Measurements from ENCODE around the gene THSD8. TPM values are rescaled to one million over a fixed set of nuclear protein-coding genes. Genes with fewer than 3 reads are reported as not detected.

THSD8 gene
- total RNA-seq, 2 experiments from 2014 or later, result 31.1 to 36.2 TPM

- no peak for TF ChIP-seq CTCF (IDR thresholded peaks at IDR 0.05)
- DNase-seq (no peak), ATAC-seq (no peak)
- Mint-ChIP-seq H3K27ac (peak within 1 kb of the TSS; percentile 71), H3K9me3 (no peaks in the 10 kb centered on the region), H3K27me3 (no peaks in the 10 kb centered on the region), H3K4me3 (peak within 1 kb of the TSS; percentile 71), H3K36me3 (ENCODE audit: low read depth) (no peaks in the 10 kb centered on the region), H3K4me1 (ENCODE audit: low read depth) (peaks cover 34% of the 10 kb centered on the region)
- CTCF ChIA-PET, result interaction anchor here (0.9 to 5.9 kb wide), 5 partner anchors 9 to 190 kb away, joined by 4 to 62 read pairs (median 10); no protein-coding TSS in a partner anchor
- intact Hi-C loops (cut with micrococcal nuclease), result no loop called here
- POLR2A ChIA-PET, result interaction anchor here (0.7 to 3.0 kb wide), 5 partner anchors 9 to 171 kb away, joined by 3 to 15 read pairs (median 5); partner anchors contain the start of gene JUNB
Observed at GRCh38 chr19:12774588-12775555, 27.0 kb upstream of the THSD8 start, which contains the start of gene HOOK2. TSS of gene HOOK2 (minus strand) at chr19:12775552. CDS start at chr19:12775449, 103 bp downstream.

- peak overlapping the region; percentile 92 for H3K27ac Mint-ChIP-seq
- peaks cover 45% of the 10 kb centered on the region for H3K4me1 Mint-ChIP-seq (ENCODE audit: low read depth)
- intact Hi-C loops (cut with micrococcal nuclease), result loop anchor here (2.0 kb wide), 1 partner anchor 17 kb away; no protein-coding TSS in a partner anchor
- no peaks in the 10 kb centered on the region for H3K36me3 Mint-ChIP-seq (ENCODE audit: low read depth)
- ATAC-seq (peak; percentile 32), DNase-seq (peak; percentile 85)
- H3K27me3 Mint-ChIP-seq, result no peaks in the 10 kb centered on the region
- peak overlapping the region; percentile 85 for H3K4me3 Mint-ChIP-seq
- no peaks in the 10 kb centered on the region for H3K9me3 Mint-ChIP-seq
- peak; percentile 99 for TF ChIP-seq CTCF (IDR thresholded peaks at IDR 0.05)
- ChIA-PET CTCF (interaction anchor here (0.6 to 9.2 kb wide), 18 partner anchors 9 to 390 kb away, joined by 3 to 326 read pairs (median 6); partner anchors contain the start of genes DHPS, JUNB, PRDX2 and RNASEH2A), POLR2A (interaction anchor here (0.9 to 3.5 kb wide), 9 partner anchors 8 to 34 kb away, joined by 3 to 58 read pairs (median 7); partner anchors contain the start of genes JUNB, PRDX2 and THSD8)
Observed at GRCh38 chr19:12777217-12778016, 24.5 kb upstream of the THSD8 start.

GRCh38 chr19:12778017-12778904 is 23.6 kb upstream of the THSD8 start:
- no peaks in the 10 kb centered on the region for H3K36me3 Mint-ChIP-seq (ENCODE audit: low read depth)
- H3K9me3 Mint-ChIP-seq, result no peaks in the 10 kb centered on the region
- peak; percentile 1 for ATAC-seq

More at GRCh38 chr19:12778017-12778904, 23.6 kb upstream of the THSD8 start:
- Mint-ChIP-seq H3K4me3 (peak overlapping the region; percentile 85), H3K4me1 (ENCODE audit: low read depth) (peaks cover 45% of the 10 kb centered on the region), H3K27ac (peak overlapping the region; percentile 92), H3K27me3 (no peaks in the 10 kb centered on the region)
- POLR2A ChIA-PET, result interaction anchor here (0.8 to 3.5 kb wide), 10 partner anchors 11 to 160 kb away, joined by 3 to 58 read pairs (median 7); partner anchors contain the start of genes CALR, JUNB, PRDX2 and THSD8
- peak; percentile 64 for DNase-seq
- CTCF ChIA-PET, result interaction anchor here (1.0 to 9.2 kb wide), 17 partner anchors 8 to 389 kb away, joined by 3 to 326 read pairs (median 6); partner anchors contain the start of genes DHPS, JUNB, PRDX2 and RNASEH2A
- intact Hi-C loops (cut with micrococcal nuclease), result loop anchor here (2.0 kb wide), 1 partner anchor 17 kb away; no protein-coding TSS in a partner anchor
- TF ChIP-seq CTCF (IDR thresholded peaks at IDR 0.05), result no peak

All from activated CD8-positive, alpha-beta T cell treated with anti-CD3 and anti-CD28 coated beads for 36 hours (primary cell).